Measurements from ENCODE around the gene DVL1.
"Not testable (repeated sequence)": the region's sequence is repeated elsewhere in the genome, so short reads cannot be mapped to it uniquely, and the experiment has no call there.

The DVL1 gene

DNA sequence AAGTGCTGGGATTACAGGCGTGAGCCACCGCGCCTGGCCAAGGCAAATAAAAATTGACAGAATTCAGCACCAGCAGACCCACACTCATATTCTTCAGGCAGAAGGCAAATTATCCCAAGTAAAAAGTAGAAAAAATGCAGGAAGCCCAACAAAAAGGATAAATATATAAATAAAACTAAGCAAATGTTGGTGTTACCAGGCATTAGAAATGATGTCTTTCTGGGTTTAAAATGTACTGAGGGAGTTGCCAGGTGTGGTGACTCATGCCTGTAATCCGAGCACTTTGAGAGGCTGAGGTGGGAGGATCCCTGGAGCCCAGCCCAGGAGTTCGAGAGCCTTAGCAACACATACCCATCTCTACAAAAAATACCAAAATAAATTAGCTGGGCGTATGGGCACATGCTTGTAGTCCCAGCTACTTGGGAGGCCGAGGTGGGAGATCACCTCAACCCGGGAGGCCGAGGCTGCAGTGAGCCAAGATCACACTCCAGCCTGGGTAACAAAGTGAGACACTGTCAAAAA is 31.0 kb downstream of the DVL1 start:
- Histone ChIP-seq H3K27ac (ENCODE audit: insufficient read depth, low read depth, low read length, poor library complexity, severe bottlenecking) (no peak overlapping the region), H3K4me3 (ENCODE audit: insufficient read depth, low read depth, low read length) (no peak overlapping the region), H3K4me1 (ENCODE audit: control insufficient read depth, insufficient read depth, low read length) (peaks cover 6% of the 10 kb centered on the region), H3K27me3 (ENCODE audit: control insufficient read depth, insufficient read depth, low read length, poor library complexity, severe bottlenecking) (no peaks in the 10 kb centered on the region), H3K9me3 (ENCODE audit: control insufficient read depth, low read length) (no peaks in the 10 kb centered on the region), H3K36me3 (ENCODE audit: control insufficient read depth, insufficient read depth, low read length) (peaks cover 20% of the 10 kb centered on the region)
- 94 to 95% methylated on average over 9 of the region's 9 CpGs for WGBS, 2 experiments

- peaks cover 25% of the 10 kb centered on the region for H3K36me3 ChIP-seq (ENCODE audit: control insufficient read depth, insufficient read depth, low read length)
- H3K4me1 ChIP-seq (ENCODE audit: control insufficient read depth, insufficient read depth, low read length) = peaks cover 6% of the 10 kb centered on the region
- no peak overlapping the region for H3K4me3 ChIP-seq (ENCODE audit: insufficient read depth, low read depth, low read length)
- WGBS, 2 experiments = 95% methylated on average over 6 of the region's 6 CpGs
- H3K27ac ChIP-seq (ENCODE audit: insufficient read depth, low read depth, low read length, poor library complexity, severe bottlenecking) = no peak overlapping the region
- H3K9me3 ChIP-seq (ENCODE audit: control insufficient read depth, low read length) = no peaks in the 10 kb centered on the region
- no peaks in the 10 kb centered on the region for H3K27me3 ChIP-seq (ENCODE audit: control insufficient read depth, insufficient read depth, low read length, poor library complexity, severe bottlenecking)
These were observed 31.8 kb downstream of the DVL1 start for GRCh38 chr1:1317420-1317819.

GRCh38 chr1:1316199-1316598 is 33.0 kb downstream of the DVL1 start:
- peaks cover 30% of the 10 kb centered on the region for H3K36me3 ChIP-seq (ENCODE audit: control insufficient read depth, insufficient read depth, low read length)
- 87 to 91% methylated on average over 8 of the region's 8 CpGs for WGBS, 2 experiments
- not testable (repeated sequence) for H3K9me3 ChIP-seq (ENCODE audit: control insufficient read depth, low read length)

GRCh38 chr1:1315435-1315954 is 33.7 kb downstream of the DVL1 start:
- peaks cover 23% of the 10 kb centered on the region for H3K36me3 ChIP-seq (ENCODE audit: control insufficient read depth, insufficient read depth, low read length)
- no peak overlapping the region for H3K4me3 ChIP-seq (ENCODE audit: insufficient read depth, low read depth, low read length)
- 24 to 25% methylated on average over 10 to 14 of the region's 26 CpGs for WGBS, 2 experiments

More at GRCh38 chr1:1316199-1316598, 33.0 kb downstream of the DVL1 start:
- not testable (repeated sequence) for H3K4me1 ChIP-seq (ENCODE audit: control insufficient read depth, insufficient read depth, low read length); H3K27ac ChIP-seq (ENCODE audit: insufficient read depth, low read depth, low read length, poor library complexity, severe bottlenecking); H3K27me3 ChIP-seq (ENCODE audit: control insufficient read depth, insufficient read depth, low read length, poor library complexity, severe bottlenecking); H3K4me3 ChIP-seq (ENCODE audit: insufficient read depth, low read depth, low read length)

GRCh38 chr1:1314678-1315335 is 34.4 kb downstream of the DVL1 start:
- H3K4me3 ChIP-seq (ENCODE audit: insufficient read depth, low read depth, low read length) = no peak overlapping the region
- peaks cover under 1% of the 10 kb centered on the region for H3K27me3 ChIP-seq (ENCODE audit: control insufficient read depth, insufficient read depth, low read length, poor library complexity, severe bottlenecking)
- H3K27ac ChIP-seq (ENCODE audit: insufficient read depth, low read depth, low read length, poor library complexity, severe bottlenecking) = peak overlapping the region; percentile 8
- 94 to 95% methylated on average over 23 of the region's 23 CpGs for WGBS, 2 experiments
- H3K9me3 ChIP-seq (ENCODE audit: control insufficient read depth, low read length) = no peaks in the 10 kb centered on the region
- H3K4me1 ChIP-seq (ENCODE audit: control insufficient read depth, insufficient read depth, low read length) = peaks cover 12% of the 10 kb centered on the region
- H3K36me3 ChIP-seq (ENCODE audit: control insufficient read depth, insufficient read depth, low read length) = peaks cover 22% of the 10 kb centered on the region

More at GRCh38 chr1:1315435-1315954, 33.7 kb downstream of the DVL1 start:
- peaks cover 6% of the 10 kb centered on the region for H3K4me1 ChIP-seq (ENCODE audit: control insufficient read depth, insufficient read depth, low read length)
- no peaks in the 10 kb centered on the region for H3K27me3 ChIP-seq (ENCODE audit: control insufficient read depth, insufficient read depth, low read length, poor library complexity, severe bottlenecking)
- H3K27ac ChIP-seq (ENCODE audit: insufficient read depth, low read depth, low read length, poor library complexity, severe bottlenecking) = peak overlapping the region; percentile 8
- no peaks in the 10 kb centered on the region for H3K9me3 ChIP-seq (ENCODE audit: control insufficient read depth, low read length)

DNA sequence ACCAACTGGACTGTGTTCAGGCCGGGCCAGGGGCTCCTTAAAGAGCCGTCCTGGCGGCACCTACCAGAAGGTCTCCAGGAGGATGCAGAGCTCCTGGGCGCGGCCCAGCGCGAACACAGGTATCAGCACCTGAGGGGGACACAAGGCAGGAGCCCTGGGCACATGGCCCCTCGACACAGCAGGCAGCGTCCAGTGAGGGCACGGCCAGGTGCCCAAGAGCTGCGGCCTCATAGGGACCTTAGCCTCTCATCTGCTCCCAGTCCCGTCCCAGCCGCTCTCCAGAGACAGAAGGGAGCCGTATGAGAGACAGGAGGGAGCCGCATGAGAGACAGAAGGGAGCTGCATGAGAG is 35.0 kb downstream of the DVL1 start:
- WGBS, 2 experiments = 95 to 96% methylated on average over 15 of the region's 15 CpGs
- Histone ChIP-seq H3K27ac (ENCODE audit: insufficient read depth, low read depth, low read length, poor library complexity, severe bottlenecking) (no peak overlapping the region), H3K4me1 (ENCODE audit: control insufficient read depth, insufficient read depth, low read length) (peaks cover 18% of the 10 kb centered on the region), H3K9me3 (ENCODE audit: control insufficient read depth, low read length) (no peaks in the 10 kb centered on the region), H3K27me3 (ENCODE audit: control insufficient read depth, insufficient read depth, low read length, poor library complexity, severe bottlenecking) (peaks cover 6% of the 10 kb centered on the region), H3K36me3 (ENCODE audit: control insufficient read depth, insufficient read depth, low read length) (peaks cover 19% of the 10 kb centered on the region), H3K4me3 (ENCODE audit: insufficient read depth, low read depth, low read length) (no peak overlapping the region)

DNA sequence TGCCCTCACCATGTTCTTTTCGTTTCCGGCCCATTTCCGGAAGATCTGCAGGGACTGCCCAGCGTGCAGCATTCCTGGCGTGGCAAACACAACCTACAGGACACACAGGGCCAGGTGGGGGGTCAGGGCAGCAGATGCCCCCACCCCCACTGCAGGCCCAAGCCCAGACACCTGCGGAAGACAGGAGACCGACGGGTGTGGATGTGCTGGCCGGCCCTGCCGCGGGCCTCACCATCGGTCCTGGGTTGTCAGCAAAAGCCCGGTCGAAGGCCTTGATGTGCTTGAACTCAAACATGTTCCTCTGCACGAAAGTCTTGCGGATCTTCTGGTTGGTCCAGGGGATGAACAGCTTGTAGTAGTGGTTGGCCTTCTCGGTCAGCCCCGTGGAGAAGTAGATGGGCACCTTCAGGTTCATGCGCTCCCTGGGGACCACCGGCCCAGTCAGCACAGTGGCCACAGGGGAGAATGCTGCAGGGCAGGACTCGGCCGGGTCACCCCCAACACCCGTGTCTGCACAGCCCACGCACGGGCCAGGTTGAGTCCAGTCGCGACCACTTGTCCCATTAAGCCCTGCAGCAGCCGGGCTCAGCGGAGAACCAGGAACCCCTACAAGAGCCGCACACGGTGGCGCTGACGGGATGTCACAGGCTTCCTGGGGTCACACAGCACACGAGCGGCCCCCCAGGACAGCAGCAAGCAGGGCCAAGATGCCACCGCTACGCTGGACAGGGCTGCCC is 35.5 kb downstream of the DVL1 start:
- Histone ChIP-seq H3K36me3 (ENCODE audit: control insufficient read depth, insufficient read depth, low read length) (peaks cover 14% of the 10 kb centered on the region), H3K27ac (ENCODE audit: insufficient read depth, low read depth, low read length, poor library complexity, severe bottlenecking) (no peak overlapping the region), H3K9me3 (ENCODE audit: control insufficient read depth, low read length) (no peaks in the 10 kb centered on the region), H3K4me1 (ENCODE audit: control insufficient read depth, insufficient read depth, low read length) (peaks cover 19% of the 10 kb centered on the region), H3K27me3 (ENCODE audit: control insufficient read depth, insufficient read depth, low read length, poor library complexity, severe bottlenecking) (peaks cover 12% of the 10 kb centered on the region), H3K4me3 (ENCODE audit: insufficient read depth, low read depth, low read length) (no peak overlapping the region)
- 93% methylated on average over 37 of the region's 37 CpGs for WGBS, 2 experiments

DNA sequence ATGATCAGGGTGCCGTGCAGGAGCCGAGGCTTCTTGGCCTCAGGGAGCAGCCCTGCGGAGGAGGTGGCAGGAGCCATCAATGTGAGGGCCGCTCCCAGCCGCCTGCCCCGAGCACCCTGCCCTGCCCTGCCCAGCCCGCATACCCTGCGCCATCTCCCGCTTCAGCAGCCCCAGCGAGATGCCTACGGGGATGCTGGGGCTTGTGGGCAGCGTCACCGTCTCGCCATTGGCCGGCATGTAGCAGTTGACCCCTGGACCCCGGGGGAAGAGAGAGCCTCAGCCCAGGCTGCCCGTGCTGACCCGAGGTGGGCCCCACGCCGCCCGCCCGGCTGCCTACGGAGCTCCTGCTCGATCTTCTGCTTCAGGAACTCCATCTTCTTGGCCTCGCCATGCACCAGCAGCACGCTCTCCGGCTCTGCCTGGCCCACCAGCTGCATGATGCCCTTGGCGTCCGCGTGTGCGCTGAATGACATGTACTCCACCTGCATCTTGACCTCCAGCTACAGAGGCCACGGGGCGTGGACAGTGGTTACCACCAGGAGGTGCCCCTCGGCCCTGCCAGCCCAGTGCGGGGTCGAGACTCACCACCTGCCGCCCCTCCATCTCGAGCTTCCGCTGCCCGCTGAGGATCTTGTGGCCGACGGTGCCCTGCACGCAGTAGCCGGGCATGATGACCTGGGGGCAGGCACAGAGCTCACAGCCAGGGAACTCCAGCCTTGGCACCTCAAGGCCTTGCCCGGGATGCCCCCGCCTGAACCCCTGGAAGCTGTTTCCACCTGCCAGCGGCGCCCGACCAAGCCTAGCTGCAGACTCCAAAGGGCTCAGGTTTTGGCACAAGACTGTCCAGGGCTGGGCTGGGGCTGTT is 36.5 kb downstream of the DVL1 start:
- H3K27me3 ChIP-seq (ENCODE audit: control insufficient read depth, insufficient read depth, low read length, poor library complexity, severe bottlenecking) = peaks cover 13% of the 10 kb centered on the region
- H3K9me3 ChIP-seq (ENCODE audit: control insufficient read depth, low read length) = no peaks in the 10 kb centered on the region
- H3K36me3 ChIP-seq (ENCODE audit: control insufficient read depth, insufficient read depth, low read length) = peaks cover 14% of the 10 kb centered on the region
- no peak overlapping the region for H3K27ac ChIP-seq (ENCODE audit: insufficient read depth, low read depth, low read length, poor library complexity, severe bottlenecking)
- H3K4me1 ChIP-seq (ENCODE audit: control insufficient read depth, insufficient read depth, low read length) = peaks cover 19% of the 10 kb centered on the region
- no peak overlapping the region for H3K4me3 ChIP-seq (ENCODE audit: insufficient read depth, low read depth, low read length)
- 95 to 96% methylated on average over 49 of the region's 49 CpGs for WGBS, 2 experiments

DNA sequence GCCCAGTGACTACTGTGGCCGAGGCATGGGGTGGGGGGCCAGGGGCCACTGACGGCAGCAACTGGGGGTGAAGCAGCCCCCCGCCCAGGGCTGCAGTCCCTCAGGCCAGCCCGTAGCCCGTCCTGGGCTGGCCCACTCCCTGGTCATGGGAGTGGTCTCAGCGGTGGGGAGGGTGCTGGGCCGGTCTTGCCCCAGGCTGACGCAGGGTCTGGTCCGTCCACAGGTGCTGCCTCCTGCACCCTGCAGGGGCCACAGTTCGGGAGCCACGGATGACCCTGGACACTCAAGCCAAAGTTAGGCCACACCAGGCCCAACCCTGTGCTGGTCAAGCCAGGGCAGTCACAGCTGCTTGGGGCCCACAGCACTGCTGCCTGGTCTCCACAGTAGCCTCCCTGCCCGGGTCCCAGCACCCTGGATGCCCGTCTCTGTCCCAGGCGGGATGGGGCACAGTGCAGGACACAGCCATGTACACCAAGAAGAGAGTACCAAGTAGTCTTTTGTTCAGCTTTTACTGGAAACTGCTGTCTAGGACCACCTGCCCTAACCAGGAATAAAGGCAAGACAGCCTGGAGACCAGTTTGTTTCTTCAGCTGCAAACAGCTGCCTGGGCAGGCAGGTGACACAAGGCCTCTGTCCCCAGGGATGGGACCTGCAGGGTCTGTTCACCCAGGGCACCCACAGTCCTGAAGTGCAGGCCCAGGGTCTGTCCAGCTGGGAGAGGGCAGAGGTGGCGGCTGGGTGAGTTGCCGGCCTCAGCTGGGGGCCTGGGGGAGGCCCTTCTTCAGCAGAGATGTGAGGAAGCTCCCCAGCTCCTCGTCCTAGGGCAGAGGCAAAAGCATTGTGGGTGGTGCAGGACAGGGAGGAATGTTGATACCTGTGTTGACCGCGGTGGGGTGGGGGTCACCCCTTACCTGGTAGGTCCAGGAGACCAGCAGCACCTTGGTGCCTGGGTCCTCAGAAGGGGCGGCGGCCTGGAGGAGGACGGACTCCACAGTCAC is 37.8 kb downstream of the DVL1 start:
- H3K27me3 ChIP-seq (ENCODE audit: control insufficient read depth, insufficient read depth, low read length, poor library complexity, severe bottlenecking) = peaks cover 13% of the 10 kb centered on the region
- H3K27ac ChIP-seq (ENCODE audit: insufficient read depth, low read depth, low read length, poor library complexity, severe bottlenecking) = no peak overlapping the region
- no peak overlapping the region for H3K4me3 ChIP-seq (ENCODE audit: insufficient read depth, low read depth, low read length)
- peaks cover 27% of the 10 kb centered on the region for H3K4me1 ChIP-seq (ENCODE audit: control insufficient read depth, insufficient read depth, low read length)
- peaks cover 14% of the 10 kb centered on the region for H3K36me3 ChIP-seq (ENCODE audit: control insufficient read depth, insufficient read depth, low read length)
- no peaks in the 10 kb centered on the region for H3K9me3 ChIP-seq (ENCODE audit: control insufficient read depth, low read length)
- 95 to 96% methylated on average over 22 of the region's 22 CpGs for WGBS, 2 experiments

Measured in ectodermal cell (in vitro differentiated cells).